RWPE2 (cell line): Measurements from ENCODE around the gene RTEL1.

Source experiments
- ATAC-seq: fragments of 200-7000 bp; cut with Tn5 transposase; 3 replicates; pipeline ENCODE4 v1.9.1; 2021; ENCODE audit warnings: low read depth
- DNase-seq: peaks from one replicate; pipeline ENCODE4 v3.0.0-alpha.2; 2020; ENCODE audit warnings: low spot score
- H3K27ac ChIP-seq: fragments of 450-650 bp; 2 replicates; pipeline ENCODE4 v1.5.1; 2017; ENCODE audit warnings: mild to moderate bottlenecking; ENCODE audit not compliant: poor library complexity, severe bottlenecking
- H3K27me3 ChIP-seq: fragments of 250-450 bp; sonication (Bioruptor Pico); 2 replicates; pipeline ENCODE4 v1.5.1; 2021; ENCODE audit warnings: mild to moderate bottlenecking, moderate library complexity; ENCODE audit not compliant: insufficient read depth, poor library complexity, severe bottlenecking
- H3K36me3 ChIP-seq: fragments of 250-450 bp; sonication (Bioruptor Pico); 2 replicates; pipeline ENCODE4 v1.5.1; 2020; ENCODE audit warnings: low read depth, mild to moderate bottlenecking, moderate library complexity
- H3K4me1 ChIP-seq: fragments of 250-450 bp; sonication (Bioruptor Pico); 2 replicates; pipeline ENCODE4 v1.5.1; 2021; ENCODE audit warnings: mild to moderate bottlenecking, moderate library complexity; ENCODE audit not compliant: insufficient read depth, poor library complexity, severe bottlenecking
- H3K4me3 ChIP-seq: fragments of 250-450 bp; sonication (Bioruptor Pico); 2 replicates; pipeline ENCODE4 v1.5.1; 2021; ENCODE audit warnings: mild to moderate bottlenecking, moderate library complexity; ENCODE audit not compliant: severe bottlenecking
- H3K9me3 ChIP-seq: fragments of 250-450 bp; sonication (Bioruptor Pico); 2 replicates; pipeline ENCODE4 v1.5.1; 2021; ENCODE audit warnings: mild to moderate bottlenecking, moderate library complexity; ENCODE audit not compliant: severe bottlenecking
- CTCF ChIP-seq: fragments of 450-650 bp; IDR thresholded peaks from one replicate; pipeline ENCODE4 v1.5.1; 2017; ENCODE audit warnings: mild to moderate bottlenecking, moderate library complexity; ENCODE audit not compliant: poor library complexity, severe bottlenecking

Gene RTEL1

DNA sequence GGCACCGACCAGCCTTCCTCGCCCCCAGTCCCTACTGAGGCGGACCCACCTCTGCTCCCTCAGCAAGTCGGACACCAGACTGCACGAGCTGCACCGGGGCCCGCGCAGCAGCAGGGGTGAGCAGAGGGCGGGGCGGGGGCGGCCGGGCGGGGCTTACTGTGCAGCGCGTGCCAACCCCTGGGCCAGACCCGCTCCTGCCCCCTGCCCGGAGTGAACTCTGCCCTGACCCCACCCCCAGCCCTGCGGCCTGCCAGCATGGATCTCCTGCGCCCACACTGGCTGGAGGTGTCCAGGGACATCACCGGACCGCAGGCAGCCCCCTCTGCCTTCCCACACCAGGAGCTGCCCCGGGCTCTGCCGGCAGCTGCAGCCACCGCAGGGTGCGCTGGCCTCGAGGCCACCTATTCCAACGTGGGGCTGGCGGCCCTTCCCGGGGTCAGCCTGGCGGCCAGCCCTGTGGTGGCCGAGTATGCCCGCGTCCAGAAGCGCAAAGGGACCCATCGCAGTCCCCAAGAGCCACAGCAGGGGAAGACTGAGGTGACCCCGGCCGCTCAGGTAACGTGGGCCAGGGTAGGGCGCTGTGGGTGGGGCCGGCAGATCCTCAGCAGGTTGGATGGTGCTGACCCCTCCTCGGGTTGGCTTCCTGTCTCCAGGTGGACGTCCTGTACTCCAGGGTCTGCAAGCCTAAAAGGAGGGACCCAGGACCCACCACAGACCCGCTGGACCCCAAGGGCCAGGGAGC lies 80.0 kb downstream of the RTEL1 start:
- ATAC-seq: no peak
- DNase-seq: peak; percentile 89
- Histone ChIP-seq H3K27me3 (no peaks in the 10 kb centered on the region), H3K27ac (no peak overlapping the region), H3K36me3 (peaks cover 41% of the 10 kb centered on the region), H3K4me1 (peaks cover 4% of the 10 kb centered on the region), H3K4me3 (no peak overlapping the region), H3K9me3 (no peaks in the 10 kb centered on the region)
- no peak for TF ChIP-seq CTCF

GRCh38 chr20:63738687-63739129 lies 80.6 kb downstream of the RTEL1 start:
- ATAC-seq: no peak
- TF ChIP-seq CTCF: no peak
- H3K27me3 ChIP-seq: no peaks in the 10 kb centered on the region
- no peak overlapping the region for H3K4me3 ChIP-seq
- H3K4me1 ChIP-seq: peaks cover 4% of the 10 kb centered on the region
- H3K36me3 ChIP-seq: peaks cover 42% of the 10 kb centered on the region
- no peak for DNase-seq
- no peaks in the 10 kb centered on the region for H3K9me3 ChIP-seq
- H3K27ac ChIP-seq: peak overlapping the region; percentile 96

- Histone ChIP-seq H3K27me3 (no peaks in the 10 kb centered on the region), H3K36me3 (peaks cover 43% of the 10 kb centered on the region), H3K4me3 (peak within 1 kb of the TSS; percentile 79), H3K9me3 (no peaks in the 10 kb centered on the region), H3K27ac (peak within 1 kb of the TSS; percentile 96), H3K4me1 (peaks cover 4% of the 10 kb centered on the region)
- DNase-seq: peak; percentile 89
- peak; percentile 56 for ATAC-seq
- TF ChIP-seq CTCF: no peak
These were observed 81.3 kb downstream of the RTEL1 start, which contains the start of gene SLC2A4RG for GRCh38 chr20:63739130-63740069. Gene SLC2A4RG, plus strand, starts transcription at chr20:63739776. Its CDS starts 137 bp downstream, at chr20:63739913.

DNA sequence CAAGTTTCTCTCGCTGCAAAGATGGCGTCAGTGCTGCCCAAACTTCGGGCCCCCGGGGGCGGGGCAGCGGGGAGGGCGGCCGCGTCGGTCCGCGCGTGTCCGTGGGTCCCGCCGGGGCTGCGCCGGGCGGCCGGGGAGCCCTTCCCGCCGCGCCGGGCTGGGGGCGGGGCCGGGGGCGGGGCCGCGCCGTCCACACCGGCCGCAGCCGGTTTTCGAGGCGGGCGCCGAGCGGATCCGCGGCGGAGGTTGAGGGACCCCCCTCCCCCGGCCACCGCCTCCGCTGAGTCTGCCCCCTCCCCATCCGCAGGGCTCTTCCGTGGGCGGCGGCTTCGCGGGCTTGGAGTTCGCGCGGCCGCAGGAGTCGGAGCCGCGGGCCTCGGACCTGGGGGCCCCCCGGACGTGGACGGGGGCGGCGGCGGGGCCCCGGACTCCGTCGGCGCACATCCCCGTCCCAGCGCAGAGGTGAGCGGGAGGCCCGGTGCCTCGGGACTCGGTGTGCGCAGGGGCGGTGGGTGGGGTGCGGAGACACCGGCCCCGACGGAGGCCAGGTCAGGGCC lies 82.0 kb downstream of the RTEL1 start:
- TF ChIP-seq CTCF: no peak
- Histone ChIP-seq H3K27me3 (no peaks in the 10 kb centered on the region), H3K27ac (peak overlapping the region; percentile 96), H3K36me3 (peaks cover 41% of the 10 kb centered on the region), H3K4me1 (peaks cover 4% of the 10 kb centered on the region), H3K4me3 (peak overlapping the region; percentile 79), H3K9me3 (no peaks in the 10 kb centered on the region)
- peak; percentile 86 for DNase-seq
- peak; percentile 1 for ATAC-seq
